NCI-H524 (cell line): ENCODE measurements around the gene CAMKMT.

ENCODE experiments used
- DNase-seq, 2 experiments: peaks; one replicate each; lab custom pipeline; 2025; lab: John Stamatoyannopoulos, UW

CAMKMT gene

GRCh38 chr2:44770221-44771195 lies 408.8 kb downstream of the CAMKMT start:
- DNase-seq: peak; percentile 26 to 78

- DNase-seq: no peak
These were observed 409.8 kb downstream of the CAMKMT start for GRCh38 chr2:44771522-44771921.

- DNase-seq: no peak
These were observed 410.4 kb downstream of the CAMKMT start for GRCh38 chr2:44772131-44772530.

- DNase-seq: peak; percentile 29 to 59
These were observed 411.1 kb downstream of the CAMKMT start for GRCh38 chr2:44772669-44773378.

GRCh38 chr2:44774826-44775492 lies 413.2 kb downstream of the CAMKMT start:
- DNase-seq: no peak

GRCh38 chr2:44777036-44777435 lies 415.3 kb downstream of the CAMKMT start:
- no peak for DNase-seq

- DNase-seq: peak; percentile 70 to 88
These were observed 415.8 kb downstream of the CAMKMT start for GRCh38 chr2:44777537-44777936.

- DNase-seq: no peak
These were observed 416.5 kb downstream of the CAMKMT start for GRCh38 chr2:44778221-44778654.

- no peak for DNase-seq
These were observed 417.1 kb downstream of the CAMKMT start for GRCh38 chr2:44778671-44779476.

GRCh38 chr2:44779793-44780192 lies 418.0 kb downstream of the CAMKMT start:
- no peak for DNase-seq

- no peak for DNase-seq
These were observed 418.7 kb downstream of the CAMKMT start for GRCh38 chr2:44780406-44780805.

GRCh38 chr2:44785433-44785832 lies 423.7 kb downstream of the CAMKMT start:
- no peak for DNase-seq

- DNase-seq: no peak
These were observed 424.5 kb downstream of the CAMKMT start for GRCh38 chr2:44786045-44786816.

- no peak for DNase-seq
These were observed 425.1 kb downstream of the CAMKMT start for GRCh38 chr2:44786817-44787214.

- no peak for DNase-seq
These were observed 425.9 kb downstream of the CAMKMT start for GRCh38 chr2:44787663-44788062.

- DNase-seq: no peak
These were observed 427.7 kb downstream of the CAMKMT start for GRCh38 chr2:44789446-44789845.

- DNase-seq: peak in 1 of 2 experiments; percentile 79
These were observed 428.4 kb downstream of the CAMKMT start for GRCh38 chr2:44789971-44790721.

GRCh38 chr2:44793322-44793870 lies 431.6 kb downstream of the CAMKMT start:
- DNase-seq: peak; percentile 77 to 95

- peak; percentile 15 to 56 for DNase-seq
These were observed 435.0 kb downstream of the CAMKMT start for GRCh38 chr2:44796771-44797170.
